GM19452 (cell line): Measurements from ENCODE around the gene E2F7.
A peak's percentile ranks its signal among the peaks of the same experiment; 100 is the strongest.
"Not testable (repeated sequence)": the region's sequence is repeated elsewhere in the genome, so short reads cannot be mapped to it uniquely, and the experiment has no call there.

Experiments used
- ATAC-seq: cut with Tn5 transposase; IDR thresholded peaks from one replicate; pipeline ENCODE4 v1.9.1; 2021; ENCODE audit not compliant: unreplicated experiment

E2F7 gene

GRCh38 chr12:77065361-77066204, at the start of gene E2F7:
TSS of gene E2F7 (minus strand) at chr12:77065569. CDS start at chr12:77064635, 934 bp downstream.
- ATAC-seq, result peak; percentile 64

- no peak for ATAC-seq
Measured at GRCh38 chr12:77113971-77114370, 48.6 kb upstream of the E2F7 start.

- no peak for ATAC-seq
Measured at GRCh38 chr12:77108707-77109106, 43.3 kb upstream of the E2F7 start.

- no peak for ATAC-seq
Measured at GRCh38 chr12:77107121-77107520, 41.8 kb upstream of the E2F7 start.

GRCh38 chr12:77104792-77105191, 39.4 kb upstream of the E2F7 start:
- ATAC-seq, result no peak

GRCh38 chr12:77104286-77104685, 38.9 kb upstream of the E2F7 start:
- ATAC-seq, result no peak

GRCh38 chr12:77102691-77103090, 37.3 kb upstream of the E2F7 start:
- ATAC-seq, result no peak

GRCh38 chr12:77102123-77102522, 36.8 kb upstream of the E2F7 start:
- no peak for ATAC-seq

GRCh38 chr12:77099799-77100198, 34.4 kb upstream of the E2F7 start:
- ATAC-seq, result no peak

GRCh38 chr12:77097846-77098245, 32.5 kb upstream of the E2F7 start:
- ATAC-seq, result no peak

- not testable (repeated sequence) for ATAC-seq
Measured at GRCh38 chr12:77092227-77092626, 26.9 kb upstream of the E2F7 start.

- no peak for ATAC-seq
Measured at GRCh38 chr12:77089686-77090220, 24.4 kb upstream of the E2F7 start.

- ATAC-seq, result no peak
Measured at GRCh38 chr12:77087427-77087826, 22.1 kb upstream of the E2F7 start.

GRCh38 chr12:77082021-77082420, 16.7 kb upstream of the E2F7 start:
- no peak for ATAC-seq

- no peak for ATAC-seq
Measured at GRCh38 chr12:77079631-77080030, 14.3 kb upstream of the E2F7 start.

- no peak for ATAC-seq
Measured at GRCh38 chr12:77078231-77078630, 12.9 kb upstream of the E2F7 start.

- no peak for ATAC-seq
Measured at GRCh38 chr12:77076886-77077285, 11.5 kb upstream of the E2F7 start.

GRCh38 chr12:77073894-77074293, 8.5 kb upstream of the E2F7 start:
- not testable (repeated sequence) for ATAC-seq

- no peak for ATAC-seq
Measured at GRCh38 chr12:77072833-77073495, 7.6 kb upstream of the E2F7 start.

GRCh38 chr12:77070800-77071449, 5.6 kb upstream of the E2F7 start:
- peak; percentile 14 for ATAC-seq

- peak; percentile 78 for ATAC-seq
Measured at GRCh38 chr12:77070382-77070781, 5.0 kb upstream of the E2F7 start.
